Nephron progenitor cell (in vitro differentiated cells): Measurements from ENCODE around the gene SDK2.

Experiments used
- DNase-seq: peaks from one replicate; pipeline ENCODE4 v3.0.0; 2021
- H3K27ac Mint-ChIP-seq: 2 replicates; pipeline ENCODE4 v1.8.0; 2021; ENCODE audit warnings: mild to moderate bottlenecking, moderate library complexity, mixed read lengths
- H3K27me3 Mint-ChIP-seq: 2 replicates; pipeline ENCODE4 v1.8.0; 2021; ENCODE audit warnings: mild to moderate bottlenecking, low read depth, mixed read lengths; ENCODE audit not compliant: poor library complexity
- H3K36me3 Mint-ChIP-seq: 2 replicates; pipeline ENCODE4 v1.8.0; 2021; ENCODE audit warnings: low read depth, mixed read lengths
- H3K4me1 Mint-ChIP-seq: 2 replicates; pipeline ENCODE4 v1.8.0; 2021; ENCODE audit warnings: mixed read lengths
- H3K4me3 Mint-ChIP-seq: 2 replicates; pipeline ENCODE4 v1.8.0; 2021; ENCODE audit warnings: mild to moderate bottlenecking, moderate library complexity, mixed read lengths
- H3K9me3 Mint-ChIP-seq: 2 replicates; pipeline ENCODE4 v1.8.0; 2021; ENCODE audit warnings: mild to moderate bottlenecking, moderate library complexity, mixed read lengths
- CTCF ChIP-seq: fragments of 200-600 bp; sonication (generic); IDR thresholded peaks from 2 replicates; pipeline ENCODE4 v1.5.0; 2021; ENCODE audit warnings: antibody characterized with exemption

The SDK2 gene

GRCh38 chr17:73356561-73357170 is 287.6 kb downstream of the SDK2 start:
- peaks cover 4% of the 10 kb centered on the region for H3K27me3 Mint-ChIP-seq
- peaks cover 48% of the 10 kb centered on the region for H3K4me1 Mint-ChIP-seq
- H3K27ac Mint-ChIP-seq: peak overlapping the region; percentile 39
- H3K9me3 Mint-ChIP-seq: no peaks in the 10 kb centered on the region
- no peak for TF ChIP-seq CTCF
- peaks cover 11% of the 10 kb centered on the region for H3K36me3 Mint-ChIP-seq
- no peak overlapping the region for H3K4me3 Mint-ChIP-seq
- no peak for DNase-seq

- no peak overlapping the region for H3K4me3 Mint-ChIP-seq
- H3K27ac Mint-ChIP-seq: no peak overlapping the region
- peaks cover 26% of the 10 kb centered on the region for H3K36me3 Mint-ChIP-seq
- TF ChIP-seq CTCF: no peak
- peaks cover 3% of the 10 kb centered on the region for H3K9me3 Mint-ChIP-seq
- H3K4me1 Mint-ChIP-seq: peaks cover 31% of the 10 kb centered on the region
- DNase-seq: no peak
- peaks cover 7% of the 10 kb centered on the region for H3K27me3 Mint-ChIP-seq
Measured at GRCh38 chr17:73354423-73355284, 289.6 kb downstream of the SDK2 start.

GRCh38 chr17:73352261-73352660 is 292.0 kb downstream of the SDK2 start:
- TF ChIP-seq CTCF: no peak
- Mint-ChIP-seq H3K27me3 (peaks cover 11% of the 10 kb centered on the region), H3K36me3 (peaks cover 31% of the 10 kb centered on the region), H3K4me3 (no peak overlapping the region), H3K27ac (no peak overlapping the region), H3K4me1 (peaks cover 49% of the 10 kb centered on the region), H3K9me3 (peaks cover 3% of the 10 kb centered on the region)
- DNase-seq: no peak

GRCh38 chr17:73351764-73352163 is 292.5 kb downstream of the SDK2 start:
- DNase-seq: no peak
- H3K27ac Mint-ChIP-seq: no peak overlapping the region
- peaks cover 11% of the 10 kb centered on the region for H3K27me3 Mint-ChIP-seq
- peaks cover 54% of the 10 kb centered on the region for H3K4me1 Mint-ChIP-seq
- no peak for TF ChIP-seq CTCF
- H3K4me3 Mint-ChIP-seq: no peak overlapping the region
- H3K9me3 Mint-ChIP-seq: peaks cover 3% of the 10 kb centered on the region
- peaks cover 31% of the 10 kb centered on the region for H3K36me3 Mint-ChIP-seq

- Mint-ChIP-seq H3K36me3 (peaks cover 31% of the 10 kb centered on the region), H3K27me3 (peaks cover 11% of the 10 kb centered on the region), H3K27ac (no peak overlapping the region), H3K4me3 (no peak overlapping the region), H3K9me3 (peaks cover 3% of the 10 kb centered on the region), H3K4me1 (peaks cover 62% of the 10 kb centered on the region)
- no peak for TF ChIP-seq CTCF
- no peak for DNase-seq
Measured at GRCh38 chr17:73350864-73351263, 293.4 kb downstream of the SDK2 start.
